ENCODE measurements around the gene NAA15. TPM values are rescaled to one million over a fixed set of nuclear protein-coding genes. Genes with fewer than 3 reads are reported as not detected.
A peak's percentile ranks its signal among the peaks of the same experiment; 100 is the strongest.
"Not testable (repeated sequence)": the region's sequence is repeated elsewhere in the genome, so short reads cannot be mapped to it uniquely, and the experiment has no call there.

NAA15 gene
- total RNA-seq, 1 experiment from 2014 or later = 98.9 TPM

DNA sequence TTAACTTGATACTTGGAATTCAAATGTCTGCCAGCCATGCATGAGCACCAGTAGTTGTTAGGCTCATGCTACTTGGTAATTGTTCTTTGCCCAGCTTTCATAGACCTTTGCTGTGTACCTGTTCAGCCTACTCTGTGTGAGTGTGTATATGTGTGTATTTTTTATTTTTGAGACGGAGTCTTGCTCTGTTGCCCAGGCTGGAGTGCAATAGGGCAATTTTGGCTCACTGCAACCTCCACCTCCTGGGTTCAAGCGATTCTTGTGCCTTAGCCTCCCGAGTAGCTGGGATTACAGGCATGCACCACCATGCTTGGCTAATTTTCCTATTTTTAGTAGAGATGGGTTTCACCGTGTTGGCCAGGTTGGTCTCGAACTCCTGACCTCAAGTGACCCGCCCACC is 21.2 kb downstream of the NAA15 start:
- TF ChIP-seq ZNF121 (CRISPR knock-in tag; IDR thresholded peaks at IDR 0.05) = peak; percentile 78
- ChIA-PET POLR2A (interaction anchor here (1.2 kb wide), 1 partner anchor 21 kb away, joined by 3 read pairs; the partner anchor contains the start of gene NAA15), CTCF (interaction anchor here (0.8 kb wide), 1 partner anchor 9 kb away, joined by 3 read pairs; no protein-coding TSS in a partner anchor)
- peaks cover 19% of the 10 kb centered on the region for H3K36me3 Mint-ChIP-seq
- H3K4me1 Mint-ChIP-seq = peaks cover 38% of the 10 kb centered on the region
- H3K27ac Mint-ChIP-seq = peak overlapping the region; percentile 50; the same call in 1 of the 2 replicates
- H3K9me3 Mint-ChIP-seq = peaks cover 15% of the 10 kb centered on the region
- not testable (repeated sequence) for H3K4me3 Mint-ChIP-seq; ATAC-seq; DNase-seq (ENCODE audit: low spot score); H3K27me3 Mint-ChIP-seq (ENCODE audit: low read depth)

DNA sequence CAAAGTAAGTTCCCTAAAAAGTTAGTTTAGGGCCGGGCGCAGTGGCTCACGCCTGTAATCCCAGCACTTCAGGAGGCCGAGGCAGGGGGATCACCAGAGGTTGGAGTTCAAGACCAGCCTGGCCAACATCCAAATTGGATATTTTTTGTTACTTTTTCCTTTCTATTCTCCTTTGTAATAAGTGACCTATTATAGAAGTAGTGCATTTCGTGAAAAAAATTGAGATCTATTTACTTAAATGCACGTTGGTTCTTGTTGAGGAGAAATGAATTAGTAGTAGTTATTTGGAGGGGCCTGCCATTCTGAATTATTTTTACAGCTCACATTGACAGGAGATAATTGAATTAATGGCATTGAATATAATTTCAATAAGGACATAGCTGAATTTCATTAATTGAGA is 23.3 kb downstream of the NAA15 start:
- TF ChIP-seq, protein P1, sequence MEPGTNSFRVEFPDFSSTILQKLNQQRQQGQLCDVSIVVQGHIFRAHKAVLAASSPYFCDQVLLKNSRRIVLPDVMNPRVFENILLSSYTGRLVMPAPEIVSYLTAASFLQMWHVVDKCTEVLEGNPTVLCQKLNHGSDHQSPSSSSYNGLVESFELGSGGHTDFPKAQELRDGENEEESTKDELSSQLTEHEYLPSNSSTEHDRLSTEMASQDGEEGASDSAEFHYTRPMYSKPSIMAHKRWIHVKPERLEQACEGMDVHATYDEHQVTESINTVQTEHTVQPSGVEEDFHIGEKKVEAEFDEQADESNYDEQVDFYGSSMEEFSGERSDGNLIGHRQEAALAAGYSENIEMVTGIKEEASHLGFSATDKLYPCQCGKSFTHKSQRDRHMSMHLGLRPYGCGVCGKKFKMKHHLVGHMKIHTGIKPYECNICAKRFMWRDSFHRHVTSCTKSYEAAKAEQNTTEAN (CRISPR knock-in tag; IDR thresholded peaks at IDR 0.05) = no peak
- TF ChIP-seq GABPB1 (CRISPR knock-in tag; IDR thresholded peaks at IDR 0.05) (no peak), JUN (CRISPR knock-in tag; IDR thresholded peaks at IDR 0.05) (no peak), NFE2L1 (CRISPR knock-in tag; IDR thresholded peaks at IDR 0.05) (no peak), FOXJ3 (CRISPR knock-in tag; IDR thresholded peaks at IDR 0.05; ENCODE audit: borderline replicate concordance) (no peak), PRRX2 (CRISPR knock-in tag; IDR thresholded peaks at IDR 0.05) (no peak), TP53 (CRISPR knock-in tag; IDR thresholded peaks at IDR 0.05) (no peak), NFATC4 (CRISPR knock-in tag; IDR thresholded peaks at IDR 0.05) (no peak), MXD4 (CRISPR knock-in tag; IDR thresholded peaks at IDR 0.05; ENCODE audit: borderline replicate concordance) (no peak), GRHL2 (CRISPR knock-in tag; IDR thresholded peaks at IDR 0.05; ENCODE audit: insufficient replicate concordance, severe bottlenecking) (no peak), ZNF317 (CRISPR knock-in tag; IDR thresholded peaks at IDR 0.05; ENCODE audit: borderline replicate concordance, low read depth) (no peak), CBFB (CRISPR knock-in tag; IDR thresholded peaks at IDR 0.05; ENCODE audit: low read depth) (no peak), ZNF671 (CRISPR knock-in tag; IDR thresholded peaks at IDR 0.05) (no peak), OVOL2 (CRISPR knock-in tag; IDR thresholded peaks at IDR 0.05; ENCODE audit: borderline replicate concordance) (no peak), FOXK1 (CRISPR knock-in tag; IDR thresholded peaks at IDR 0.05) (no peak), NR2C2 (CRISPR knock-in tag; IDR thresholded peaks at IDR 0.05) (no peak)
- TF ChIP-seq, protein P2, sequence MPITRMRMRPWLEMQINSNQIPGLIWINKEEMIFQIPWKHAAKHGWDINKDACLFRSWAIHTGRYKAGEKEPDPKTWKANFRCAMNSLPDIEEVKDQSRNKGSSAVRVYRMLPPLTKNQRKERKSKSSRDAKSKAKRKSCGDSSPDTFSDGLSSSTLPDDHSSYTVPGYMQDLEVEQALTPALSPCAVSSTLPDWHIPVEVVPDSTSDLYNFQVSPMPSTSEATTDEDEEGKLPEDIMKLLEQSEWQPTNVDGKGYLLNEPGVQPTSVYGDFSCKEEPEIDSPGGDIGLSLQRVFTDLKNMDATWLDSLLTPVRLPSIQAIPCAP (CRISPR knock-in tag; IDR thresholded peaks at IDR 0.05) = no peak
- TF ChIP-seq, protein P3, sequence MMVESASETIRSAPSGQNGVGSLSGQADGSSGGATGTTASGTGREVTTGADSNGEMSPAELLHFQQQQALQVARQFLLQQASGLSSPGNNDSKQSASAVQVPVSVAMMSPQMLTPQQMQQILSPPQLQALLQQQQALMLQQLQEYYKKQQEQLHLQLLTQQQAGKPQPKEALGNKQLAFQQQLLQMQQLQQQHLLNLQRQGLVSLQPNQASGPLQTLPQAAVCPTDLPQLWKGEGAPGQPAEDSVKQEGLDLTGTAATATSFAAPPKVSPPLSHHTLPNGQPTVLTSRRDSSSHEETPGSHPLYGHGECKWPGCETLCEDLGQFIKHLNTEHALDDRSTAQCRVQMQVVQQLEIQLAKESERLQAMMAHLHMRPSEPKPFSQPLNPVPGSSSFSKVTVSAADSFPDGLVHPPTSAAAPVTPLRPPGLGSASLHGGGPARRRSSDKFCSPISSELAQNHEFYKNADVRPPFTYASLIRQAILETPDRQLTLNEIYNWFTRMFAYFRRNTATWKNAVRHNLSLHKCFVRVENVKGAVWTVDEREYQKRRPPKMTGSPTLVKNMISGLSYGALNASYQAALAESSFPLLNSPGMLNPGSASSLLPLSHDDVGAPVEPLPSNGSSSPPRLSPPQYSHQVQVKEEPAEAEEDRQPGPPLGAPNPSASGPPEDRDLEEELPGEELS (CRISPR knock-in tag; IDR thresholded peaks at IDR 0.05) = no peak
- TF ChIP-seq, protein P4, sequence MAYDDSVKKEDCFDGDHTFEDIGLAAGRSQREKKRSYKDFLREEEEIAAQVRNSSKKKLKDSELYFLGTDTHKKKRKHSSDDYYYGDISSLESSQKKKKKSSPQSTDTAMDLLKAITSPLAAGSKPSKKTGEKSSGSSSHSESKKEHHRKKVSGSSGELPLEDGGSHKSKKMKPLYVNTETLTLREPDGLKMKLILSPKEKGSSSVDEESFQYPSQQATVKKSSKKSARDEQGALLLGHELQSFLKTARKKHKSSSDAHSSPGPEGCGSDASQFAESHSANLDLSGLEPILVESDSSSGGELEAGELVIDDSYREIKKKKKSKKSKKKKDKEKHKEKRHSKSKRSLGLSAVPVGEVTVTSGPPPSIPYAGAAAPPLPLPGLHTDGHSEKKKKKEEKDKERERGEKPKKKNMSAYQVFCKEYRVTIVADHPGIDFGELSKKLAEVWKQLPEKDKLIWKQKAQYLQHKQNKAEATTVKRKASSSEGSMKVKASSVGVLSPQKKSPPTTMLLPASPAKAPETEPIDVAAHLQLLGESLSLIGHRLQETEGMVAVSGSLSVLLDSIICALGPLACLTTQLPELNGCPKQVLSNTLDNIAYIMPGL (CRISPR knock-in tag; IDR thresholded peaks at IDR 0.05) = no peak
- TF ChIP-seq, protein P5, sequence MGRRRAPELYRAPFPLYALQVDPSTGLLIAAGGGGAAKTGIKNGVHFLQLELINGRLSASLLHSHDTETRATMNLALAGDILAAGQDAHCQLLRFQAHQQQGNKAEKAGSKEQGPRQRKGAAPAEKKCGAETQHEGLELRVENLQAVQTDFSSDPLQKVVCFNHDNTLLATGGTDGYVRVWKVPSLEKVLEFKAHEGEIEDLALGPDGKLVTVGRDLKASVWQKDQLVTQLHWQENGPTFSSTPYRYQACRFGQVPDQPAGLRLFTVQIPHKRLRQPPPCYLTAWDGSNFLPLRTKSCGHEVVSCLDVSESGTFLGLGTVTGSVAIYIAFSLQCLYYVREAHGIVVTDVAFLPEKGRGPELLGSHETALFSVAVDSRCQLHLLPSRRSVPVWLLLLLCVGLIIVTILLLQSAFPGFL (CRISPR knock-in tag; IDR thresholded peaks at IDR 0.05; ENCODE audit: borderline replicate concordance) = no peak
- peaks cover 19% of the 10 kb centered on the region for H3K9me3 Mint-ChIP-seq
- peaks cover 37% of the 10 kb centered on the region for H3K36me3 Mint-ChIP-seq
- ChIA-PET POLR2A (no interaction called here), CTCF (interaction anchor here (1.3 kb wide), 1 partner anchor 13 kb away, joined by 3 read pairs; no protein-coding TSS in a partner anchor)
- no peaks in the 10 kb centered on the region for H3K27me3 Mint-ChIP-seq (ENCODE audit: low read depth)
- H3K4me1 Mint-ChIP-seq = peaks cover 42% of the 10 kb centered on the region
- peak overlapping the region; percentile 26; the same call in 1 of the 2 replicates for H3K4me3 Mint-ChIP-seq
- H3K27ac Mint-ChIP-seq = peak overlapping the region; percentile 46
- no peak for ATAC-seq
- DNase-seq (ENCODE audit: low spot score) = no peak
